ENCODE data around the gene PLEKHH1.

The PLEKHH1 gene

DNA sequence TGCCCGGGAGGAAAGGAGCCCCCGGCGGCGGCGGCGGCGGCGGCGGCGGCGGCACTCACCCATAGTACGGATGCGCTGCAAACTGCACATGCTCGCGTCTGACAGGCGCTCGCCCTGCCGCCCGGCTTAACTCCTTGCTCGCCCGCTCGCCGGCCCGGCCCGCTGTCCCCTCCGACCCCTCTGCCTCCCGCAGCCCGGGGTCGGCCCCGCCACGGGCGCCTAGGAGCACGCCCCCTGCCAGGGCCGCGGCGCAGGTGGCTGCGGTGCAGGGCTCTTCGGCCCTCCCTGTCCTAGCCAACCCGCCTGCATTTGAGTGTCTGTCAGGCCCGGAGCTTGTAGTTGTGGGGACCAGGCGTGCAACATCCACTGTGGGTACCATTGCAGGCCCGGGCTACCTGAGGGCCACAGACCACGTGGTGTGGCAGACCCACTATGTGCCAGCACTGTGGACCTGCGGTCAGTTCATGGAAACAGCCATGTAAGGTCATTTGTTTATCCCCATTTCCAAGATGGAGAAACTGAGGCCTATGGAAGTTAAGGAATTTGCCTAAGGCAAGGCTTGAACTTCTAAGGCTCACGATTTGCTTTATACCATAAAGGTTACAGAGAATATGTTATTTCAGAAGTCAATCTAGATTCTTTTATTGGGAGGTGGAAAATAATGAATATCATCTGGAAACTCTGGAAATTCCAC lies 17.6 kb upstream of the PLEKHH1 start:
- peak; percentile 54 for DNase-seq
- no peaks in the 10 kb centered on the region for H3K9me3 Mint-ChIP-seq
- CTCF ChIA-PET: interaction anchor here (1.1 to 8.1 kb wide), 4 partner anchors 11 to 88 kb away, joined by 3 to 34 read pairs (median 8); no protein-coding TSS in a partner anchor

DNA sequence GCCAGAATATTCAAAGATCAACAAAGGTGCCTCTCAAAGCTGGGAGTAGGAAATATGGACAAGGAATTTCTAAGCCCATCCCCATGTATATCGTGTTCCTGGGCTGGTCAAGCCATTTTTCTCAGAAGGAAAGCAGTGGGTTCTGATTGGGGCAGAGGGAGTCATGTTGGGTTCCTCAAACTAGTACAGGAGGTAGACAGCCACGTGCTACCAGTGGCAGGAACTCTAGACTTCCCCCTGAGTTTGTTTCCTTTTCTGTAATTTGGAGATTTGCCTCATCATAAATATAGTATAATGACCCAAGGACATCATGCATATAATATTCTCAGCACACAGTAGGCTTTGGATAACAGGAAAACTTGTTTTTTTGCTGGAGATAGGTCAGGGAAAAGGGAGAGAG lies 16.4 kb upstream of the PLEKHH1 start:
- Mint-ChIP-seq H3K4me1 (peaks cover 19% of the 10 kb centered on the region), H3K36me3 (no peaks in the 10 kb centered on the region), H3K9me3 (no peaks in the 10 kb centered on the region), H3K4me3 (peak overlapping the region; percentile 50), H3K27ac (no peak overlapping the region), H3K27me3 (peaks cover 76% of the 10 kb centered on the region)
- no peak for DNase-seq
- CTCF ChIA-PET: interaction anchor here (1.1 to 1.9 kb wide), 4 partner anchors 10 to 96 kb away, joined by 3 to 13 read pairs (median 4); partner anchors contain the start of gene PIGH

More for the DNA sequence above, 17.6 kb upstream of the PLEKHH1 start:
- peaks cover 83% of the 10 kb centered on the region for H3K27me3 Mint-ChIP-seq
- H3K4me1 Mint-ChIP-seq: peaks cover 19% of the 10 kb centered on the region
- no peaks in the 10 kb centered on the region for H3K36me3 Mint-ChIP-seq
- peak overlapping the region; percentile 80 for H3K4me3 Mint-ChIP-seq
- H3K27ac Mint-ChIP-seq: no peak overlapping the region

DNA sequence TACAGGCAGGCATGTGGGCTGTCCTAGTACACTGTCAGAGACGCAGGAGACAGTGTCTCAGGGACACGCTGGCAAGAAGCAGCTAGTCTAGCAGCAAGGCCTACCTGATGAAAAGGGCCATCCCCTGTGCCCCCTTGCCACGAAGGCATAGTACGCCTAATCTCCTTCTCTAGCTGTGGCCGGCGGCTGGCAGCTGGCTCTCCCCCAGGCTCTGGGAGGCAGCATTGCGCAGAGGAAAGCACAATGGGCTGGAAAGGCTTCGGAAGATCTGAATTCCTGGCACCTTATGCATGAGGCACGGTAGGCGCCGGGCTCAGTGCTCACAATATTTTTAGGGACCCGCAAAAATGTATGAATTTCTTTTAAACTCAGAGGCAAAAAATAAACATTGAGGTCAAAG lies 16.0 kb upstream of the PLEKHH1 start:
- CTCF ChIA-PET: interaction anchor here (0.7 to 1.9 kb wide), 4 partner anchors 10 to 107 kb away, joined by 3 to 13 read pairs (median 4); partner anchors contain the start of gene PIGH
- H3K4me3 Mint-ChIP-seq: no peak overlapping the region
- H3K9me3 Mint-ChIP-seq: no peaks in the 10 kb centered on the region
- DNase-seq: no peak
- H3K27ac Mint-ChIP-seq: no peak overlapping the region
- no peaks in the 10 kb centered on the region for H3K36me3 Mint-ChIP-seq
- H3K27me3 Mint-ChIP-seq: peaks cover 76% of the 10 kb centered on the region
- H3K4me1 Mint-ChIP-seq: peaks cover 19% of the 10 kb centered on the region

DNA sequence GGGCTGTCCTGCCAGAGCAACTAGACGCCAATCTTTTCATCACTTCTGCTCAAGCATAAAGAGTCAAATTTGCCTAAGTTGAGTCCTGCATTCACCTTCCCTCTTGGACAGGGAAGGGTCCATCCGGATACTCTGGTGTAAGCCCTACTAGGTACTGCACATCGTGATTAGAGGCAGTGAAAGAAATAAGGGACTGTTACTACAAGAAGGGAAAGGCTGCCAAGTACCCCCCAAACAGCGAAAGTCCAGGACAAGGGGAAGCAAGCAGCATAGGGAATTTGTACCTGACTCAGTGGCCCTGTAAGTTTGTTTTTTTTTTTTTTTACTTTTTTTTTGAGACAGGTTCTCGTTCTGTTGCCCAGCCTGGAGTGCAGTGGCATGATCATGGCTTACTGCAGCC lies 13.7 kb upstream of the PLEKHH1 start:
- peaks cover 14% of the 10 kb centered on the region for H3K4me1 Mint-ChIP-seq
- H3K27me3 Mint-ChIP-seq: peaks cover 78% of the 10 kb centered on the region
- H3K27ac Mint-ChIP-seq: no peak overlapping the region
- CTCF ChIA-PET: no interaction called here
- no peaks in the 10 kb centered on the region for H3K36me3 Mint-ChIP-seq
- H3K4me3 Mint-ChIP-seq: no peak overlapping the region
- no peak for DNase-seq
- H3K9me3 Mint-ChIP-seq: no peaks in the 10 kb centered on the region

DNA sequence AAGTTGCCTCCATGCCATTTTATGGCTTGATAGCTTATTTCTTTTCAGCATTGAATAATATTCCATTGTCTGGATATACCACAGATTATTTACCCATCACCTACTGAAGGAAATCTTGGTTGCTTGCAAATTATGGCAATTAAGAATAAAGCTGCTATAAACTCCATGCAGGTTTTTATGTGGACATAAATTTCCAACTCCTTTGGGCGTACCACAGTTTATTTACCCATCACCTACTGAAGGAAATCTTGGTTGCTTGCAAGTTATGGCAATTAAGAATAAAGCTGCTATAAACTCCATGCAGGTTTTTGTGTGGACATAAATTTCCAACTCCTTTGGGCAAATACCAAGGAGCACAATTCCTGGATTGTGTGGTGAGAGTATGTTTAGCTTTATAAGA lies 12.6 kb upstream of the PLEKHH1 start:
- peaks cover 80% of the 10 kb centered on the region for H3K27me3 Mint-ChIP-seq
- no peak overlapping the region for H3K27ac Mint-ChIP-seq
- peaks cover 11% of the 10 kb centered on the region for H3K4me1 Mint-ChIP-seq
- no peaks in the 10 kb centered on the region for H3K9me3 Mint-ChIP-seq
- no peaks in the 10 kb centered on the region for H3K36me3 Mint-ChIP-seq
- CTCF ChIA-PET: interaction anchor here (0.9 kb wide), 1 partner anchor 93 kb away, joined by 3 read pairs; no protein-coding TSS in a partner anchor
- DNase-seq: no peak
- H3K4me3 Mint-ChIP-seq: no peak overlapping the region

DNA sequence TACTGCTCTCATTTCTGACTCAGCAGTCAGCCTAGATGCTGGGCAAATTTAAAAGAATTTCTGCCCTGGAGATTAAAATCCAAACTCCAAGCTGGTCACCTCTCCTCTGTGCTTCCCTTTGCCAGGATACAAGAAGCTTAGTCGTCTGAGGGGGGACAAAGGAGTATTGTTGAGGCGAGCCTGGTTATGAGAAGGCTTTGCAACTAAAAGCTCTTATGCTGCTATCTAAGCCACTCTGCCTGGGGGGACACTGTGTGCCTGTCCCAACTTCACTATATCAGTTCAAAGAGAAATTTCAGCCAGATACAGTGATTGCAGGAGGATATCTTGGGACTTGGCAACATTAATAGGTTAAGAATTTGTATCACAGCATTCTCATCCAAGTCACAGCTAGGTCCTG lies 10.8 kb upstream of the PLEKHH1 start:
- no peak overlapping the region for H3K27ac Mint-ChIP-seq
- H3K36me3 Mint-ChIP-seq: no peaks in the 10 kb centered on the region
- no peak for DNase-seq
- no peak overlapping the region for H3K4me3 Mint-ChIP-seq
- H3K4me1 Mint-ChIP-seq: no peaks in the 10 kb centered on the region
- H3K27me3 Mint-ChIP-seq: peaks cover 80% of the 10 kb centered on the region
- CTCF ChIA-PET: interaction anchor here (1.5 kb wide), 1 partner anchor 182 kb away, joined by 4 read pairs; no protein-coding TSS in a partner anchor
- no peaks in the 10 kb centered on the region for H3K9me3 Mint-ChIP-seq

DNA sequence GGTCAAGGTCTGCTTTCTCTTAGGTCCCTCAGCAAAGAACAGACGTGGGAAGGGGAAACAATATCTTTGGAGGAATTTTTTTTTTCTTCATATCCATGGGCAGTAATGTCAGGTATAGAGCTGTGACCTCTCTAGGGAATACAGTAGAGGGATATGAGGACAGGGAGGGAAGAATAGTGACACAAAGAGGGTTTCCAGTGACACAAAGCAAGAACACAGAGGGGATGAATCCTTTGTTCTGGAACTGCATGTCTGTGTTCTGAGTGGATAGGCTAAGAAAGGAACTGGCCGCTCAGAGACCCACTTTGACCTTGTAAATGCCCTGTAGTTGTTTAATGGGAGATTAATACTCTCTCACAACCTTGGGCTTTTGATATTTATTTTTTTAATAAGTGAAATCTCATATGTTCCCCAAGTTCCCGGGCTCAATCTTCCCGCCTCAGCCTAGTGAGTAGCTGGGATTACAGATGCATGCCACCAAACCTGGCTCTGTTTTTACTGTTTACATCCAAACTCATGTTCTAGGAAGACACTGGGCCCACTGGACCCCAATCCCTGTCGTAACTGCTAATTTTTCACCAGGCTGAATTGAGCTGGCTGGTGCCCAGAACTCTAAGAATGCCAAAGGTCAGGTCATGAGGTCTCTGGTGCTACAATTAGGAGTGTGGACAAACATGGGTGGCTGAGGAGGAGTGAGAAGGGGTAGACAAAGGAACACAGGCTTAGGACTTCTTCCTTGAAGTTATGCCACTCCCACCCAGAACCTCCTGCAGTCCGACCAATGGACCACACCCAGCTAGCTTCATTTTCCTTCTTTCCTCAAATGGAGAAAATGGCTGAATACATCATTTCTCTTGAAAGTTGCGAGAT lies 9.1 kb upstream of the PLEKHH1 start:
- Mint-ChIP-seq H3K9me3 (no peaks in the 10 kb centered on the region), H3K27me3 (peaks cover 82% of the 10 kb centered on the region), H3K4me3 (no peak overlapping the region), H3K4me1 (no peaks in the 10 kb centered on the region), H3K27ac (no peak overlapping the region), H3K36me3 (no peaks in the 10 kb centered on the region)
- CTCF ChIA-PET: interaction anchor here (2.7 to 5.3 kb wide), 4 partner anchors 10 to 180 kb away, joined by 9 to 79 read pairs (median 24); partner anchors contain the start of gene PLEKHH1
- no peak for DNase-seq

DNA sequence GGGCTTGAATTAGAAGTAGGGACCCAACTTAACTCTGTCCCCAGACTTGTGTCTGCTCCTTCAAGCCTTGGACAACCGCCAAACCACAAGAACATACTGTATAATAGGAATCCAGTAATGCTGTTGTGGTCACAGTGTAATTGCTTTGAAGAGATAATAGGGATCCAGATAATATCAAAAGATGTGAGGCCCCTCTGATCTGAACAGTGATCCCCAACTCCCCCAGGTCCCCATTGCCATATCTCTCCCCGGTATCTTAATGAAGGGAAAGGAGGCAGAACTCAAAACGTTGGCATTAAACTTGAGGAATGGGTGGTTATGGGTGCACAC lies 8.5 kb upstream of the PLEKHH1 start:
- Mint-ChIP-seq H3K4me3 (no peak overlapping the region), H3K9me3 (no peaks in the 10 kb centered on the region), H3K27me3 (peaks cover 82% of the 10 kb centered on the region), H3K36me3 (no peaks in the 10 kb centered on the region), H3K4me1 (no peaks in the 10 kb centered on the region), H3K27ac (no peak overlapping the region)
- DNase-seq: no peak
- CTCF ChIA-PET: interaction anchor here (2.7 to 5.3 kb wide), 5 partner anchors 9 to 180 kb away, joined by 9 to 79 read pairs (median 33); partner anchors contain the start of gene PLEKHH1

DNA sequence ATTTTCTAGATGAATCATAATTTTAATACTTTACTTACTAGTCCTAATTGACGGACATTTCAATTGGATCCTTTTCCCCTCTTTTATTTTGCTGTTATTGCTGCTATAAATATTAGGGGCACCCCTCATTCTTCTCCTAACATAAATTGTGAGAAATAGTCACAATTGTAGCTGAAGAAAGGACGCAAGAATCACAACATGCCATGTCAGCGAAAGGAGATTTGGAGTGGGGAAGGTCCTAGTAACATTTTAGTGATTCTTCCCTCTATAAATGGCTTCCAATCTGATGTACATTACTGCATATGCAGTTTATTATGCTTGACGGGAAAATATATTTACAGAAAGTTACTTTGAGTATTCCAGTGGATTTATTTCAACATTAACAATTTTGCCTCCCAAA lies 7.7 kb upstream of the PLEKHH1 start:
- Mint-ChIP-seq H3K4me3 (no peak overlapping the region), H3K27me3 (peaks cover 81% of the 10 kb centered on the region)
- CTCF ChIA-PET: interaction anchor here (1.8 to 5.3 kb wide), 10 partner anchors 8 to 179 kb away, joined by 7 to 79 read pairs (median 14); partner anchors contain the start of genes PLEKHH1 and TMEM229B

DNA sequence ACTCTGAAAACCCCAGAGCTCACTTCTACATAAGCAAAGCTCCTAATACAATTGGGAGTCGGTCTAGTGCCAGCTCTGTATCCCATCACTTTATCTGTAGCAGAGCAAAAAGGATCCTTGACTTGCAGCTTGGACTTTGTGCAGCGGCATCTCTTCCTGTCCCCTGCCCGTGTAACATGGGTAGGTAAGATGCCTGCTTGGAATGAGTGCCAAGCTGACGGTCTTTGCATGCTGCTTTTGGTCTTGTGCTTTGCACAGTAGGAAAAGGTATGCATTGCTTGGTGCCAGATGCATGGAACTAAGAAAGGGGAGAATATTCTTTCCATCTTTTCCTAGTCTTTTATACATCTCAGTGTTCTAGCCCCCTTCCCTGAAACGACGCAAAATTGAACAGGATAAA lies 6.9 kb upstream of the PLEKHH1 start:
- Mint-ChIP-seq H3K36me3 (no peaks in the 10 kb centered on the region), H3K27ac (no peak overlapping the region), H3K27me3 (peaks cover 87% of the 10 kb centered on the region), H3K9me3 (no peaks in the 10 kb centered on the region), H3K4me1 (no peaks in the 10 kb centered on the region), H3K4me3 (no peak overlapping the region)
- CTCF ChIA-PET: interaction anchor here (0.9 to 5.3 kb wide), 26 partner anchors 7 to 178 kb away, joined by 3 to 79 read pairs (median 7); partner anchors contain the start of genes ARG2, PIGH, PLEKHH1 and TMEM229B
- DNase-seq: no peak

More for the DNA sequence above, 7.7 kb upstream of the PLEKHH1 start:
- Mint-ChIP-seq H3K36me3 (no peaks in the 10 kb centered on the region), H3K4me1 (no peaks in the 10 kb centered on the region), H3K27ac (no peak overlapping the region), H3K9me3 (no peaks in the 10 kb centered on the region)
- no peak for DNase-seq

DNA sequence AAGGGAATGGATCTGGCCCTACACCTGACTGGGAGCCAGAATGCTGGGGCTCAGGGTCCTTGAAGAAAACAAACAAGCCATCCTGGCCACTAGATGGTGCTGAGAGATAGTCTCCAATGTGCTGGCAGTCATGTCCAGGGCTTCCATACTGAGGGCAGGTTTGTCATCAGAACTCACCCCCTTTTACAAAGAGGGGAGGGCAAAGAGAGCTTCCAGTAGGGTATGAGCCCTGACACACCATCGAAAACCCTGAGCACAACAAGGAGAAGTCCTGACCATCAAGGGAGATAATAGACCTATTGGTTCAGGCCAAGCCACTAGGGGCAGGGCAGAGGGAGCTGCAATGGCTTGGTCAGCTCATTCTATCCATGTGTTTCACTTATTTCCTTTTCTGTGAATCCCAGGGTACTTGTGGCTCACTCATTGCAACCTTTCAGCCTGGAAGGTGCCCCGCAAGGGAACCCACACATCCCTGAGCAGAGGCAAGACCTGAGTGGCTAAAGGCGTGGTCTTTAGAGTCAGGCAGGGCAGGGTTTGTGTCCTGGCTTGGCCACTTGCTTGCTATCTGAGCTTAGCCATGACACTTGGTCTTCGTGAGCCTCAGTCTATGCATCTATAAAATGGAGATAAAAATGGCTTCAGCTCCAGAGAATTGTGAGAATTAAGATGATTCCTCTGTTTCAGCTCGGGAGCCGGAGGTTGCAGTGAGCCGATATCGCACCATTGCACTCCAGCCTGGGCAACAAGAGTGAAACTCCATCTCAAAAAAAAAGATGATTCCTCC lies 6.2 kb upstream of the PLEKHH1 start:
- peak; percentile 63 for DNase-seq
- Mint-ChIP-seq H3K27ac (no peak overlapping the region), H3K36me3 (no peaks in the 10 kb centered on the region), H3K27me3 (peaks cover 88% of the 10 kb centered on the region), H3K4me1 (no peaks in the 10 kb centered on the region), H3K4me3 (no peak overlapping the region), H3K9me3 (no peaks in the 10 kb centered on the region)
- CTCF ChIA-PET: interaction anchor here (0.6 to 5.3 kb wide), 31 partner anchors 9 to 177 kb away, joined by 3 to 79 read pairs (median 7); partner anchors contain the start of genes ARG2, PIGH and TMEM229B

DNA sequence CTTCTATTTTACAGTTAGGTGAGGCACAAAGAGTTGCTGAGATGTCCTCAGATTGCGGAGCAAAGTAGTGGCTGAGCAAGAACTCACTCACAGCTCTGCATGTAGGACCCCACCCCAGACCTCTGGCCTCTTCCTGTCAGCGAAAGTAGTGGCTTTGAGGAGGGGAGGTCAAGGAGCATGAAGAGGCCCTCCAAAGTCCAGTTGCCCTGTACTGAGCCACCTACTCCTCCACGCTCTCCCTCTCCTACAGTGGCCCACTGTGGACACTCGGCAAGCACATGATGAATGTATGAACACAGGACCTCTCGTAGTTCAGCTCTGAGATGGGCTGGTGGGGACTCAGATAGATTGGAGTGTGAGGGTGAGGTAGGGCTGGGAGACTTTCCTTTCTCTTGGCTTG lies 5.3 kb upstream of the PLEKHH1 start:
- Mint-ChIP-seq H3K4me1 (no peaks in the 10 kb centered on the region), H3K4me3 (no peak overlapping the region), H3K36me3 (no peaks in the 10 kb centered on the region), H3K9me3 (no peaks in the 10 kb centered on the region), H3K27ac (no peak overlapping the region), H3K27me3 (peaks cover 88% of the 10 kb centered on the region)
- no peak for DNase-seq
- CTCF ChIA-PET: interaction anchor here (1.5 to 5.3 kb wide), 11 partner anchors 8 to 177 kb away, joined by 4 to 79 read pairs (median 13); no protein-coding TSS in a partner anchor

DNA sequence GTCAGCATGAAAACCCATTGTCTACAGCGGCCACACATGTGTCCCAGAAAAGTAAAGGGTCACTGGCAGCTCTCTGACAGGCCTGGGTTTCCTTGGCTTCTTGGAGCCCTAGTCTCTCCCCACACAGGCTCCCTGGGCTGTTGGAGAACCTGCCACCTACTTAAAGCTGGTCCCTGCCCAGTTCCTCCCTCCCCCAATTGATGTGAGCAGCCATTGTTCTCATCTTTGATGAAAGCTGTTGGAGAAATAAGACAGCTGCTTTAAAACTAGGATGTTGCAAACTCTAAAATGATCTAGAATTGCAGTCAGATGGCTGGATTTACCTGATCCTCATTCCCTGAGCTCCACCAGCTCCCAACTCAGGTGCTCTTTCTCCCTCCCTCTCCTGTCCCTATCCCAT lies 4.8 kb upstream of the PLEKHH1 start:
- no peak overlapping the region for H3K4me3 Mint-ChIP-seq
- H3K36me3 Mint-ChIP-seq: no peaks in the 10 kb centered on the region
- H3K4me1 Mint-ChIP-seq: no peaks in the 10 kb centered on the region
- CTCF ChIA-PET: interaction anchor here (1.5 to 5.3 kb wide), 8 partner anchors 8 to 176 kb away, joined by 4 to 79 read pairs (median 13); no protein-coding TSS in a partner anchor
- H3K27me3 Mint-ChIP-seq: peaks cover 86% of the 10 kb centered on the region
- DNase-seq: no peak
- no peak overlapping the region for H3K27ac Mint-ChIP-seq
- no peaks in the 10 kb centered on the region for H3K9me3 Mint-ChIP-seq
